IMR-90 (cell line): Measurements from ENCODE around the gene ARAP1. TPM values are rescaled to one million over a fixed set of nuclear protein-coding genes. Genes with fewer than 3 reads are reported as not detected.

ENCODE experiments used
- ATAC-seq: fragments of 200-7000 bp; cut with Tn5 transposase; 2 replicates; pipeline ENCODE4 v1.9.1; 2020; ENCODE audit warnings: low read depth, mild to moderate bottlenecking, moderate library complexity
- BruUV-seq: library from RNA; stranded (reverse); fragments of 400-500 nt; replicated peaks from 2 replicates; lab custom pipeline; 2021; lab: Mats Ljungman, UMichigan
- CTCF ChIA-PET: fragments of 300-600 bp; formaldehyde crosslinking; extraction: SDS; loops from one replicate; lab custom pipeline; 2021; ENCODE audit warnings: antibody characterized with exemption; lab: Yijun Ruan, JAX
- POLR2A ChIA-PET: fragments of 300-600 bp; sonication (Branson Sonifier 250); formaldehyde crosslinking; loops from one replicate; lab custom pipeline; 2022; ENCODE audit warnings: antibody characterized with exemption; ENCODE audit not compliant: unreplicated experiment; lab: Charles Lee
- DNase-seq: peaks from one replicate; pipeline ENCODE4 v3.0.0; 2013
- H2AFZ ChIP-seq: replicated peaks from 2 replicates; pipeline ENCODE3; 2013; ENCODE audit warnings: low read length, mild to moderate bottlenecking; ENCODE audit not compliant: poor library complexity
- H2AK5ac ChIP-seq: 2 replicates; pipeline ENCODE4 v1.6.1; 2013; ENCODE audit warnings: low read depth, low read length, inconsistent platforms
- H2AK9ac ChIP-seq: replicated peaks from 2 replicates; pipeline ENCODE3; 2013; ENCODE audit warnings: mild to moderate bottlenecking, low read depth, low read length, moderate library complexity; ENCODE audit not compliant: poor library complexity
- H2BK120ac ChIP-seq: 2 replicates; pipeline ENCODE4 v1.6.1; 2013; ENCODE audit warnings: low read depth, low read length, inconsistent platforms
- H2BK15ac ChIP-seq: 3 replicates; pipeline ENCODE4 v1.6.1; 2013; ENCODE audit warnings: low read depth, low read length, inconsistent platforms
- H2BK20ac ChIP-seq: 2 replicates; pipeline ENCODE4 v1.6.1; 2013; ENCODE audit warnings: low read depth, mild to moderate bottlenecking, inconsistent platforms, low read length, moderate library complexity
- H2BK5ac ChIP-seq: 2 replicates; pipeline ENCODE4 v1.6.1; 2013; ENCODE audit warnings: mild to moderate bottlenecking, low read depth, low read length, inconsistent platforms; ENCODE audit not compliant: poor library complexity, severe bottlenecking
- H3K14ac ChIP-seq: replicated peaks from 2 replicates; pipeline ENCODE4 v1.6.1; 2013; ENCODE audit warnings: low read depth, low read length, inconsistent platforms
- H3K18ac ChIP-seq: 2 replicates; pipeline ENCODE4 v1.6.1; 2013; ENCODE audit warnings: low read depth, low read length, control low read depth
- H3K23ac ChIP-seq: 2 replicates; pipeline ENCODE4 v1.6.1; 2013; ENCODE audit warnings: low read depth, low read length, inconsistent platforms
- H3K27ac ChIP-seq: 2 replicates; pipeline ENCODE4 v1.5.1; 2013; ENCODE audit warnings: mild to moderate bottlenecking, control low read depth, low read length; ENCODE audit not compliant: insufficient read depth
- H3K27me3 ChIP-seq: 2 replicates; pipeline ENCODE4 v1.6.1; 2013; ENCODE audit warnings: low read length; ENCODE audit not compliant: control insufficient read depth, insufficient read depth
- H3K36me3 ChIP-seq: 2 replicates; pipeline ENCODE4 v1.6.1; 2013; ENCODE audit warnings: low read length, mixed read lengths; ENCODE audit not compliant: control insufficient read depth, insufficient read depth
- H3K4ac ChIP-seq: 2 replicates; pipeline ENCODE4 v1.6.1; 2013; ENCODE audit warnings: low read depth, low read length, inconsistent platforms
- H3K4me1 ChIP-seq: 2 replicates; pipeline ENCODE4 v1.6.1; 2013; ENCODE audit warnings: low read length, mixed read lengths; ENCODE audit not compliant: control insufficient read depth, insufficient read depth
- H3K4me2 ChIP-seq: 2 replicates; pipeline ENCODE4 v1.6.1; 2013; ENCODE audit warnings: low read depth, mild to moderate bottlenecking, control low read depth, low read length, moderate library complexity
- H3K4me3 ChIP-seq: 2 replicates; pipeline ENCODE4 v1.5.1; 2013; ENCODE audit warnings: low read depth, mild to moderate bottlenecking, control low read depth, low read length, moderate library complexity; ENCODE audit not compliant: insufficient read depth
- H3K56ac ChIP-seq: 2 replicates; pipeline ENCODE4 v1.6.1; 2013; ENCODE audit warnings: low read length, inconsistent platforms; ENCODE audit not compliant: insufficient read depth; ENCODE audit errors: extremely low read depth
- H3K79me1 ChIP-seq, 2 experiments: 2 replicates each; pipeline ENCODE4 v1.6.1; 2013; ENCODE audit warnings: low read length in 2 of 2, inconsistent platforms in 1 of 2, low read depth in 1 of 2
- H3K9ac ChIP-seq: 2 replicates; pipeline ENCODE4 v1.6.1; 2013; ENCODE audit warnings: low read depth, low read length, control low read depth
- H3K9me1 ChIP-seq: 2 replicates; pipeline ENCODE4 v1.6.1; 2013; ENCODE audit warnings: low read length, inconsistent platforms; ENCODE audit not compliant: insufficient read depth
- H3K9me3 ChIP-seq: 2 replicates; pipeline ENCODE4 v1.6.1; 2013; ENCODE audit warnings: low read length; ENCODE audit not compliant: control insufficient read depth, insufficient read depth
- H4K20me1 ChIP-seq: 2 replicates; pipeline ENCODE4 v1.6.1; 2013; ENCODE audit warnings: low read length, inconsistent platforms; ENCODE audit not compliant: insufficient read depth
- H4K5ac ChIP-seq: 2 replicates; pipeline ENCODE4 v1.6.1; 2013; ENCODE audit warnings: mild to moderate bottlenecking, low read depth, low read length, control low read depth
- H4K8ac ChIP-seq, 2 experiments: 2 replicates each; pipeline ENCODE4 v1.6.1; 2013; ENCODE audit warnings: low read depth in 2 of 2, low read length in 2 of 2, control low read depth in 1 of 2, inconsistent platforms in 1 of 2
- H4K91ac ChIP-seq: 2 replicates; pipeline ENCODE4 v1.6.1; 2013; ENCODE audit warnings: low read depth, low read length, inconsistent platforms; ENCODE audit not compliant: insufficient read depth
- MXI1 ChIP-seq: IDR thresholded peaks from 2 replicates; pipeline ENCODE4 v1.6.1; 2012; ENCODE audit warnings: low read depth, mild to moderate bottlenecking, low read length, moderate library complexity, borderline replicate concordance
- RAD21 ChIP-seq: IDR thresholded peaks from 2 replicates; pipeline ENCODE4 v1.6.1; 2012; ENCODE audit warnings: low read length, improper control_type of control experiment
- RFX5 ChIP-seq: IDR thresholded peaks from 2 replicates; pipeline ENCODE4 v1.8.0; 2012; ENCODE audit warnings: low read depth, mild to moderate bottlenecking, low read length, moderate library complexity
- SMC3 ChIP-seq: fragments of 150-350 bp; IDR thresholded peaks from 2 replicates; pipeline ENCODE4 v1.6.1; 2016; ENCODE audit warnings: low read depth, mild to moderate bottlenecking, antibody characterized with exemption, low read length, moderate library complexity
- WGBS, 2 experiments: methylation state at CpG; one replicate each; pipeline versions ENCODE4 v1.1.5 to v1.1.7; 2013; ENCODE audit warnings: missing lambda C conversion rate in 2 of 2; ENCODE audit not compliant: insufficient read length in 1 of 2; ENCODE audit errors: extremely low coverage in 2 of 2; 5-methylcytosine and 5-hydroxymethylcytosine counted together
- dilution Hi-C: fragments of 300-500 bp; cut with HindIII; formaldehyde crosslinking; loops from one replicate; pipeline ENCODE4 v1.14.3; 2018; ENCODE audit warnings: low sequenced_read_pairs; ENCODE audit not compliant: unreplicated experiment
- in situ Hi-C: fragments of 300-500 bp; cut with MboI; formaldehyde crosslinking; loops from 3 replicates; pipeline ENCODE4 v1.14.3; 2019; ENCODE audit warnings: low sequenced_read_pairs, inconsistent platforms, mixed read lengths
- intact Hi-C: fragments of 100-400 bp; cut with micrococcal nuclease; formaldehyde crosslinking; loops from 2 replicates; pipeline ENCODE4 v1.10.0; 2022
- polyA plus RNA-seq, 3 experiments: library from polyadenylated mRNA; depleted of rRNA; stranded (reverse); fragments of >200 nt; gene quantifications; 2 replicates each; pipeline ENCODE4 v1.2.3, GENCODE V29; 2012; ENCODE audit warnings: low replicate concordance in 1 of 3
- total RNA-seq: library from RNA; depleted of rRNA; stranded (reverse); fragments of >200 nt; gene quantifications from 2 replicates; pipeline ENCODE4 v1.2.3, GENCODE V29; 2012
- TF ChIP-seq, protein P1 (sequence below): fragments of 150-350 bp; IDR thresholded peaks from 2 replicates; pipeline ENCODE4 v1.6.1; 2017; ENCODE audit warnings: mild to moderate bottlenecking, antibody characterized with exemption, low read length, low read depth

Gene ARAP1
- total and polyA plus RNA-seq, 2 of the 4 experiments (the other 2 are of a cell fraction), result 37.6 to 63.1 TPM

DNA sequence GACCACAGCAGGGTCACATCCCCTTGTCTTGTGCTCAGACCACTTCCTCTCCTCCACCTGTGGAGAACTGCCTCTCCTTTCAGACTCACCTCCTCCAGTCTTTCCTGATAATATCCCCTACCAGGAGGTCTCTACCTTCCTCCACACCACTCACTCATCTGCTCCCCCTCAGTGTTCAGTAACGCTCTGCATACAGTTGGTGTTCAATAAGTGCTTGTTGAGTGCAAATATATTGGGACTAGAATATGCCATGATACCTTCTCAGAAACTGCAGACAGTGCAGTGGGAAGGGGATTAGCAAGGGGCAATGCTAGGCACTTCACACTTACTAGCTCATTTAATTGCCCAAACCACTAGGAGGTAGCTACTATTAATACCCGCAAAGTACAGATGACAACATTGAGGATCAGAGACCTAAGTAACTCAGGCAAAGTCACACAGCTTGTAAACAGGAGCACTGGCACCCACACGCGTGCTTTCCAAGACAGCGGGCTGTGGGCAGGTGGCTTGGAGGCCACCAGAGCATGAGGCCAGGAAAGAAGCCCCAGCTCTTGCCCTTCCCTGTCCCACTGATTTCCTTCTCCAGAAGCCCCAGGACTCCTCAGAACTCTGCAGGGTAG lies 69.9 kb downstream of the ARAP1 start:
- intact Hi-C loops (no loop called here), in situ Hi-C loops (loop anchor here (5.0 kb wide), 1 partner anchor 95 kb away; no protein-coding TSS in a partner anchor), dilution Hi-C loops (no loop called here)
- H2BK120ac ChIP-seq, result no peak overlapping the region
- no peak overlapping the region for H2AK9ac ChIP-seq
- CTCF ChIA-PET, result interaction anchor here (0.6 kb wide), 1 partner anchor 1125 kb away, joined by 6 read pairs; no protein-coding TSS in a partner anchor
- no peak overlapping the region for H2AFZ ChIP-seq
- no CpG with 5 or more reads among the region's 5 CpGs for WGBS, 2 experiments
- H3K4ac ChIP-seq, result no peak overlapping the region
- H2AK5ac ChIP-seq, result no peak overlapping the region
- no peaks in the 10 kb centered on the region; a peak in 1 of 4 replicates for H3K79me1 ChIP-seq
- H2BK5ac ChIP-seq, result no peak overlapping the region
- H3K4me2 ChIP-seq, result no peak overlapping the region
- H2BK15ac ChIP-seq, result no peak overlapping the region
- BruUV-seq, result no TSS peak
- no peak overlapping the region for H4K5ac ChIP-seq
- no peak overlapping the region for H2BK20ac ChIP-seq
- DNase-seq, result no peak
- H3K27ac ChIP-seq, result no peak overlapping the region
- peaks cover 49% of the 10 kb centered on the region for H4K20me1 ChIP-seq
- H3K9ac ChIP-seq, result no peak overlapping the region
- peaks cover 18% of the 10 kb centered on the region for H3K27me3 ChIP-seq
- POLR2A ChIA-PET, result no interaction called here
- H3K4me3 ChIP-seq, result no peak overlapping the region
- H4K8ac ChIP-seq, result no peak overlapping the region
- H3K9me3 ChIP-seq, result no peaks in the 10 kb centered on the region
- no peak overlapping the region for H3K14ac ChIP-seq
- peaks cover 2% of the 10 kb centered on the region; the same call in 1 of the 2 replicates for H3K4me1 ChIP-seq
- H3K23ac ChIP-seq, result no peak overlapping the region
- no peak for ATAC-seq
- H3K56ac ChIP-seq, result no peak overlapping the region
- no peaks in the 10 kb centered on the region for H3K9me1 ChIP-seq
- no peak overlapping the region for H4K91ac ChIP-seq
- H3K36me3 ChIP-seq, result peaks cover 15% of the 10 kb centered on the region
- no peak overlapping the region for H3K18ac ChIP-seq
- TF ChIP-seq SMC3 (no peak), RFX5 (no peak), RAD21 (no peak), MXI1 (no peak)
- TF ChIP-seq, protein P1, sequence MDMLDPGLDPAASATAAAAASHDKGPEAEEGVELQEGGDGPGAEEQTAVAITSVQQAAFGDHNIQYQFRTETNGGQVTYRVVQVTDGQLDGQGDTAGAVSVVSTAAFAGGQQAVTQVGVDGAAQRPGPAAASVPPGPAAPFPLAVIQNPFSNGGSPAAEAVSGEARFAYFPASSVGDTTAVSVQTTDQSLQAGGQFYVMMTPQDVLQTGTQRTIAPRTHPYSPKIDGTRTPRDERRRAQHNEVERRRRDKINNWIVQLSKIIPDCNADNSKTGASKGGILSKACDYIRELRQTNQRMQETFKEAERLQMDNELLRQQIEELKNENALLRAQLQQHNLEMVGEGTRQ, result no peak
